PFSK-1 (cell line): ENCODE data around the gene USP22.

ENCODE experiments used
- POLR2AphosphoS5 ChIP-seq: IDR thresholded peaks from 2 replicates; pipeline ENCODE4 v1.6.1; 2012; ENCODE audit warnings: low read depth, mild to moderate bottlenecking, control low read depth, low read length, moderate library complexity
- REST ChIP-seq, 2 experiments: IDR thresholded peaks; 2 replicates each; pipeline versions ENCODE4 v1.6.1 to v1.8.0; 2011 to 2012; ENCODE audit warnings: low read depth in 2 of 2, low read length in 2 of 2, control low read depth in 1 of 2, inconsistent platforms in 1 of 2, mild to moderate bottlenecking in 1 of 2, moderate library complexity in 1 of 2; ENCODE audit not compliant: insufficient read depth in 1 of 2
- SIN3A ChIP-seq: IDR thresholded peaks from 2 replicates; pipeline ENCODE4 v1.6.1; 2012; ENCODE audit warnings: mild to moderate bottlenecking, low read length, moderate library complexity, borderline replicate concordance; ENCODE audit not compliant: insufficient read depth
- TAF1 ChIP-seq: IDR thresholded peaks from 2 replicates; pipeline ENCODE4 v1.6.1; 2012; ENCODE audit warnings: low read length, control low read depth, borderline replicate concordance; ENCODE audit not compliant: insufficient read depth

DNA sequence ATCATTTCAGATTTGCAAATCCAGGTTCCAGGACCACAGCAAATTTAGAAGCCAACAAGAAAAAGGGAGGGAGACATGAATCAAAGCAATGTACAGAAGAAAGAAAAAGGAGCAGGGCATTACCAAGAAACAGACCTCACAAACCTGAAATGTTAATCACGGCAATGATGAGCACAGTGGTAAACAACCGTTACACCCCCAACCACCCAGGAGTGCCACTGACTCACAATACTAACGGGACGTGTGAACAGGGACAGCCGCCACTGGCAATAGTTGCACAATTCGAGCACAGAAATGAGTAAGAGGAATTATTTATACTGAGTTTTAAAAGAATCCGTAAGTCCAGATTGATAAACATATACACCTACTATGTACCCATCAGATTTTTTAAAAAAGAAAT lies 13.8 kb downstream of the USP22 start:
- TF ChIP-seq TAF1 = no peak
- no peak for TF ChIP-seq POLR2AphosphoS5
- TF ChIP-seq REST (IDR thresholded peaks at IDR 0.05; ENCODE audit: insufficient read depth in 1 of 2, low read depth in 2 of 2, low read length in 2 of 2) = no peak
- no peak for TF ChIP-seq SIN3A
